Subcutaneous adipose tissue (tissue), 4 donors: ENCODE measurements around the gene UQCRC1. TPM values are rescaled to one million over a fixed set of nuclear protein-coding genes. Genes with fewer than 3 reads are reported as not detected.

ENCODE experiments used
- CTCF ChIP-seq: fragments of 450-650 bp; IDR thresholded peaks from one replicate; pipeline ENCODE4 v1.5.1; 2016; ENCODE audit warnings: low read depth, mild to moderate bottlenecking, control low read depth, antibody characterized with exemption, moderate library complexity
- small RNA-seq: library from RNA; depleted of rRNA; stranded (forward); fragments of <200 nt; gene quantifications from one replicate; pipeline ENCODE3, GENCODE V24; 2016
- total RNA-seq, 4 donors: library from RNA; depleted of rRNA; stranded (reverse); fragments of >200 nt; gene quantifications; one replicate each; pipeline ENCODE4 v1.1.0, GENCODE V29; 2016

The UQCRC1 gene
- total RNA-seq, 4 donors from 2014 or later, result 95.2 to 358 (median 203) TPM

GRCh38 chr3:48555949-48556795 lies 53.3 kb downstream of the UQCRC1 start:
- TF ChIP-seq CTCF, result no peak

GRCh38 chr3:48555231-48555948 lies 54.1 kb downstream of the UQCRC1 start:
- no peak for TF ChIP-seq CTCF

- TF ChIP-seq CTCF, result no peak
These were observed 55.3 kb downstream of the UQCRC1 start for GRCh38 chr3:48553886-48554845.

- TF ChIP-seq CTCF, result no peak
These were observed 56.1 kb downstream of the UQCRC1 start for GRCh38 chr3:48553361-48553760.

- no peak for TF ChIP-seq CTCF
These were observed 57.1 kb downstream of the UQCRC1 start for GRCh38 chr3:48552111-48552951.

Small RNAs within 50 kb of the gene (small RNA-seq; reads per million reads assigned to genes)
- gene MIR6823, result not detected

Other genes starting within 250 kb of the UQCRC1 start
- gene FBXW12, start 237.4 kb downstream of the UQCRC1 start, total RNA-seq, result 1 to 10 TPM in 1 of 4 donors, not detected in 3; 1.1 TPM
- gene PLXNB1, start 179.6 kb downstream of the UQCRC1 start, total RNA-seq, result 10 to 100 TPM; 33.8 to 74.0 (median 53.2) TPM
- 10 to 100 TPM in 3 of 4 donors, 1 to 10 TPM in 1; 8.3 to 19.8 (median 16.1) TPM for gene CCDC51, start 169.5 kb downstream of the UQCRC1 start, total RNA-seq
- gene TMA7, start 169.4 kb downstream of the UQCRC1 start, total RNA-seq, result 100 to 1,000 TPM; 272 to 488 (median 350) TPM
- 10 to 100 TPM in 1 of 4 donors, 1 to 10 TPM in 3; 4.1 to 10.7 (median 6.0) TPM for gene ATRIP, start 162.9 kb downstream of the UQCRC1 start, total RNA-seq
- 10 to 100 TPM; 64.1 to 90.6 (median 75.4) TPM for gene SHISA5, start 105.5 kb downstream of the UQCRC1 start, total RNA-seq
- 1 to 10 TPM; 1.6 to 8.8 (median 2.5) TPM for gene PFKFB4, start 52.8 kb downstream of the UQCRC1 start, total RNA-seq
- not detected for gene UCN2, start 45.9 kb downstream of the UQCRC1 start, total RNA-seq
- gene COL7A1, start 14.3 kb downstream of the UQCRC1 start, total RNA-seq, result 1 to 10 TPM in 1 of 4 donors, under 1 TPM in 3; 0.16 to 1.5 (median 0.59) TPM
- not detected for gene TMEM89, start 12.1 kb upstream of the UQCRC1 start, total RNA-seq
- gene SLC26A6, start 25.8 kb upstream of the UQCRC1 start, total RNA-seq, result 10 to 100 TPM in 3 of 4 donors, 1 to 10 TPM in 1; 4.2 to 18.9 (median 18.1) TPM
- gene CELSR3, start 53.2 kb upstream of the UQCRC1 start, total RNA-seq, result under 1 TPM; 0.33 to 0.75 (median 0.48) TPM
- gene NCKIPSD, start 76.3 kb upstream of the UQCRC1 start, total RNA-seq, result 10 to 100 TPM; 20.5 to 49.2 (median 23.8) TPM
- 100 to 1,000 TPM in 2 of 4 donors, 10 to 100 TPM in 2; 70.3 to 106 (median 90.1) TPM for gene IP6K2, start 107.6 kb upstream of the UQCRC1 start, total RNA-seq
- gene PRKAR2A, start 238.2 kb upstream of the UQCRC1 start, total RNA-seq, result 10 to 100 TPM; 25.8 to 40.3 (median 33.2) TPM